Panc1 (cell line): ENCODE results near the gene AIG1.

Experiments
- POLR2AphosphoS5 ChIP-seq: IDR thresholded peaks from 2 replicates; pipeline ENCODE4 v1.6.1; 2012; ENCODE audit warnings: mild to moderate bottlenecking, low read depth, low read length, moderate library complexity
- REST ChIP-seq, 2 experiments: IDR thresholded peaks; 2 replicates each; pipeline ENCODE4 v1.6.1; 2011 to 2012; ENCODE audit warnings: low read depth in 2 of 2, control low read depth in 1 of 2, low read length in 1 of 2, mild to moderate bottlenecking in 1 of 2, moderate library complexity in 1 of 2; ENCODE audit not compliant: insufficient read depth in 1 of 2
- SIN3A ChIP-seq: IDR thresholded peaks from 2 replicates; pipeline ENCODE4 v1.6.1; 2012; ENCODE audit warnings: low read depth, mild to moderate bottlenecking, low read length, moderate library complexity, borderline replicate concordance; ENCODE audit not compliant: insufficient read depth
- TCF7L2 ChIP-seq: IDR thresholded peaks from 2 replicates; pipeline ENCODE4 v1.6.1; 2011; ENCODE audit warnings: mild to moderate bottlenecking, low read depth, low read length, inconsistent platforms
- TF ChIP-seq, protein P1 (sequence below): fragments of 450-650 bp; IDR thresholded peaks from 2 replicates; pipeline ENCODE4 v1.5.1; 2017; ENCODE audit warnings: mild to moderate bottlenecking

GRCh38 chr6:143245656-143246055 lies 185.0 kb downstream of the AIG1 start:
- TF ChIP-seq, protein P1, sequence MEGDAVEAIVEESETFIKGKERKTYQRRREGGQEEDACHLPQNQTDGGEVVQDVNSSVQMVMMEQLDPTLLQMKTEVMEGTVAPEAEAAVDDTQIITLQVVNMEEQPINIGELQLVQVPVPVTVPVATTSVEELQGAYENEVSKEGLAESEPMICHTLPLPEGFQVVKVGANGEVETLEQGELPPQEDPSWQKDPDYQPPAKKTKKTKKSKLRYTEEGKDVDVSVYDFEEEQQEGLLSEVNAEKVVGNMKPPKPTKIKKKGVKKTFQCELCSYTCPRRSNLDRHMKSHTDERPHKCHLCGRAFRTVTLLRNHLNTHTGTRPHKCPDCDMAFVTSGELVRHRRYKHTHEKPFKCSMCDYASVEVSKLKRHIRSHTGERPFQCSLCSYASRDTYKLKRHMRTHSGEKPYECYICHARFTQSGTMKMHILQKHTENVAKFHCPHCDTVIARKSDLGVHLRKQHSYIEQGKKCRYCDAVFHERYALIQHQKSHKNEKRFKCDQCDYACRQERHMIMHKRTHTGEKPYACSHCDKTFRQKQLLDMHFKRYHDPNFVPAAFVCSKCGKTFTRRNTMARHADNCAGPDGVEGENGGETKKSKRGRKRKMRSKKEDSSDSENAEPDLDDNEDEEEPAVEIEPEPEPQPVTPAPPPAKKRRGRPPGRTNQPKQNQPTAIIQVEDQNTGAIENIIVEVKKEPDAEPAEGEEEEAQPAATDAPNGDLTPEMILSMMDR, result no peak
- TF ChIP-seq REST (IDR thresholded peaks at IDR 0.05; ENCODE audit: insufficient read depth in 1 of 2, low read depth in 2 of 2, low read length in 1 of 2), result no peak
- TF ChIP-seq POLR2AphosphoS5, result no peak
- TF ChIP-seq TCF7L2, result no peak
- TF ChIP-seq SIN3A, result no peak
